ENCODE results near the gene PSEN2. TPM values are rescaled to one million over a fixed set of nuclear protein-coding genes. Genes with fewer than 3 reads are reported as not detected.

PSEN2 gene
- total RNA-seq, 2 donors from 2014 or later: 45.3 to 78.3 TPM

- 94% methylated on average over 12 of the region's 12 CpGs for WGBS
- H3K9me3 ChIP-seq: no peaks in the 10 kb centered on the region
- TF ChIP-seq POLR2AphosphoS5 (IDR thresholded peaks at IDR 0.05) (no peak), POLR2A (IDR thresholded peaks at IDR 0.05) (no peak), CTCF (IDR thresholded peaks at IDR 0.05) (no peak)
- H3K4me3 ChIP-seq: no peak overlapping the region
- peaks cover 8% of the 10 kb centered on the region for H3K4me1 ChIP-seq (replicated peaks)
- H3K27ac ChIP-seq: no peak overlapping the region
- no peaks in the 10 kb centered on the region for H3K36me3 ChIP-seq
- DNase-seq (ENCODE audit: low spot score): no peak
- H3K27me3 ChIP-seq (replicated peaks; ENCODE audit: insufficient read depth): no peaks in the 10 kb centered on the region
- intact Hi-C loops (cut with DNase I): no loop called here
These were observed 4.4 kb downstream of the PSEN2 start for GRCh38 chr1:226874579-226875425.

- Histone ChIP-seq H3K27ac (no peak overlapping the region), H3K4me3 (no peak overlapping the region), H3K27me3 (replicated peaks; ENCODE audit: insufficient read depth) (no peaks in the 10 kb centered on the region), H3K9me3 (no peaks in the 10 kb centered on the region), H3K4me1 (replicated peaks) (peaks cover 8% of the 10 kb centered on the region), H3K36me3 (no peaks in the 10 kb centered on the region)
- WGBS: 75% methylated on average over 11 of the region's 11 CpGs
- no peak for DNase-seq (ENCODE audit: low spot score)
- intact Hi-C loops (cut with DNase I): no loop called here
- TF ChIP-seq POLR2A (IDR thresholded peaks at IDR 0.05): peak; percentile 28
- TF ChIP-seq CTCF (IDR thresholded peaks at IDR 0.05): no peak
These were observed 5.4 kb downstream of the PSEN2 start for GRCh38 chr1:226875641-226876295.

GRCh38 chr1:226877669-226878068 is 7.3 kb downstream of the PSEN2 start:
- Histone ChIP-seq H3K36me3 (no peaks in the 10 kb centered on the region), H3K9me3 (no peaks in the 10 kb centered on the region), H3K27ac (no peak overlapping the region), H3K4me1 (replicated peaks) (peaks cover 7% of the 10 kb centered on the region), H3K27me3 (replicated peaks; ENCODE audit: insufficient read depth) (no peaks in the 10 kb centered on the region), H3K4me3 (no peak overlapping the region)
- WGBS: 56% methylated on average over 7 of the region's 7 CpGs
- DNase-seq (ENCODE audit: low spot score): no peak
- TF ChIP-seq POLR2AphosphoS5 (IDR thresholded peaks at IDR 0.05): no peak
- intact Hi-C loops (cut with DNase I): no loop called here

DNA sequence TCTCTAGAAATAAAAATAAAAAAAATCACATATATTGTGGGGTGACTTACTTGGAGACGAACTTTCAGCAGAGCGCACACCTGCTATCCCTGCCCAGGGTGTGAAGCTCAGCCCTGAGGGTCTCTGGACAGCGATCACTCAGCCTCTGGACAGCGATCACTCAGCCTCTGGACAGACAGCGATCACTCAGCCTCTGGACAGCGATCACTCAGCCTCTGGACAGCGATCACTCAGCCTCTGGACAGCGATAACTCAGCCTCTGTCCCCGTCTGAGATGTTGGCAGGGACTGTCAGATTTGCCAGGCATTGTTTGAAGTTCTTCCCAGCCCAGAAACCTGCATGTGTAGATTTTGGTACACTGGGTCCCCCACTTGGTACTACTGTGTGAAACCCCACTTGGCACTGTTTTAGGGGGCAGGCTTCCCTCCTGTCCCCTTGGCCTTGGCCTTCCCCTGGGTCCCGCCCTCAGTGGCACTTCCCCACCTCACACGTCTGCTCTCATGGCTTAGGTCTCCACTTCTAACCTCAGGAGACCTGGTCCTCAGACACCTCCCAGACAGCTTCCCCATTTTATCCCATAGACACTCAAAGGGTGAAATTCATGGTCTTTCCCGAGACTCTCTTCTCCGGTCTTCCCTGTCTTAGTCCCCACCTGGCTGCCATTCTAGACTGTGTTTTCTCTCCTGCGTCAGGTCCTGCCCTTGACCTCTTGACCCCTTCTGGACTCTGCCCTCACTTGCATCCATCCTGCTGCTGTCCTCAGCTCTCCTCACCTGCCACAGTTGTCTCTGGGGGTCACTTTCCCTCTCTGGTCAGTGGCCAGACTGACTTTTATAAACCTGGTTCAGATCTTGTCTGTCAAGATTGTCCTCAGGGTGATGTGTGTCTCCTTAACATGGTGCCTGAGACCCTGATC is 10.2 kb downstream of the PSEN2 start:
- H3K4me1 ChIP-seq (replicated peaks): peaks cover 20% of the 10 kb centered on the region
- no peaks in the 10 kb centered on the region for H3K9me3 ChIP-seq
- no peak overlapping the region for H3K27ac ChIP-seq
- no peaks in the 10 kb centered on the region for H3K36me3 ChIP-seq
- intact Hi-C loops (cut with DNase I): no loop called here
- TF ChIP-seq POLR2A (IDR thresholded peaks at IDR 0.05) (no peak), CTCF (IDR thresholded peaks at IDR 0.05) (no peak)
- WGBS: 91% methylated on average over 14 of the region's 14 CpGs
- no peaks in the 10 kb centered on the region for H3K27me3 ChIP-seq (replicated peaks; ENCODE audit: insufficient read depth)
- no peak for DNase-seq (ENCODE audit: low spot score)
- no peak overlapping the region for H3K4me3 ChIP-seq

Measured in prostate gland (tissue), 2 donors.